T-helper 1 cell treated with Interleukin-12 subunit alpha and Interleukin-12 subunit beta and Interleukin-4 antibody, amounts not matched to agents 30 μg/mL and 1 μg/mL, for 36 hours (primary cell): Measurements from ENCODE around the gene CRISP2.

Source experiments
- H3K27ac Mint-ChIP-seq: one replicate; pipeline ENCODE4 v1.8.0; 2021; ENCODE audit warnings: mild to moderate bottlenecking, mixed read lengths
- H3K27me3 Mint-ChIP-seq: one replicate; pipeline ENCODE4 v1.8.0; 2021; ENCODE audit warnings: low read depth, mixed read lengths
- H3K36me3 Mint-ChIP-seq: one replicate; pipeline ENCODE4 v1.8.0; 2021; ENCODE audit warnings: low read depth, mixed read lengths
- H3K4me1 Mint-ChIP-seq: one replicate; pipeline ENCODE4 v1.8.0; 2021; ENCODE audit warnings: low read depth, mixed read lengths
- H3K4me3 Mint-ChIP-seq: one replicate; pipeline ENCODE4 v1.8.0; 2021; ENCODE audit warnings: mild to moderate bottlenecking, moderate library complexity, mixed read lengths
- H3K9me3 Mint-ChIP-seq: one replicate; pipeline ENCODE4 v1.8.0; 2021; ENCODE audit warnings: mixed read lengths

The CRISP2 gene

DNA sequence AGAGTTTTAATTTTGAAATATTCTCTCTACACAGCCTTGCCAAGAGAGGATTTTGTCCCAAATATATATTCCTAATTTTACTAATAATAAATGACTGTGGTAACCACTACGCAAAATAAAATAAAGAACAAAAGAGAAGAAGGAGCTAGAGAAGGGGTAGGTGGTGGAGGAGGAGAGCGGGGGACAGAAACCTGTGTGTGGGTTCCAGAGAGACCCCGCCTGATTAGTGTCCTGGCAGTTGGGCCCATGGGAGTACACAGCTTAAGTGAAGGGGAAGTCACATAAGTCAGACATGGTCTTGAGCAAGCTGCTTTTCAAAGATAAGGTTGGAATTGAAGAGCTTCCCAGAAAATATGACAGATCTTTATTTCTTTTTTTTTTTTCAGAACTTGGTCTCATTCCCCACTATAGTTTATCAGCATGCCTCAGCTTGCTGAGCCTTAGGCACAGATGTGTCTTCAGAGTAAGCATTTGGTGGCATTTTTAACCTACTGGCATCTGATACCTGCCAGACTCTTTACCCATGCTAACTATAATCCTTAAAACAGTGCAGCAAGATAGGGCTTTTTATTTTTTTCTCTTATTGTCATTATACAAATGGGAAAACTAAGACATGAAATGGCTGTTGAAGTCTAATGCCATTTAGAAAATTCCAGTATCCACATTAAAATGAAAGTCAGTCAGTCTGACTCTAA lies 67.1 kb downstream of the CRISP2 start:
- H3K27me3 Mint-ChIP-seq = peaks cover 5% of the 10 kb centered on the region
- no peaks in the 10 kb centered on the region for H3K4me1 Mint-ChIP-seq
- no peak overlapping the region for H3K27ac Mint-ChIP-seq
- no peak overlapping the region for H3K4me3 Mint-ChIP-seq
- H3K36me3 Mint-ChIP-seq = no peaks in the 10 kb centered on the region
- H3K9me3 Mint-ChIP-seq = no peaks in the 10 kb centered on the region

DNA sequence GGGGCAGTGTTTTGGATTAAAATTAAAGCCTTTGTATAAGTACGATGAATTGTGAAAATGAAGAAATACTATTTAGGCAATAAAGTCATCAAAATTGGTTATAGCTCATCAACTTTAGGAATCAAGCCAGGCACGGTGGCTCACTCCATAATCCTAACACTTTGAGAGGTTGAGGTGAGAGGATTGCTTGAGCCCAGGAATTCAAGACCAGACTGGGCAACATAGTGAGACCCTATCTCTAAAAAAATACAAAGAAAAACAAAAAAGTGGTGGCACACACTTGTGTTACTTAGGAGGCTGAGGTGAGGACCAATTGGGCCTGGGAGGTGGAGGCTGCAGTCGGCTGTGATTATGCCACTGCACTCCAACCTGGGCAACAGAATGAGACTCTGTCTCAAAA lies 68.2 kb downstream of the CRISP2 start:
- no peaks in the 10 kb centered on the region for H3K36me3 Mint-ChIP-seq
- H3K27me3 Mint-ChIP-seq = peaks cover 5% of the 10 kb centered on the region
- no peak overlapping the region for H3K27ac Mint-ChIP-seq
- no peak overlapping the region for H3K4me3 Mint-ChIP-seq
- no peaks in the 10 kb centered on the region for H3K9me3 Mint-ChIP-seq
- H3K4me1 Mint-ChIP-seq = no peaks in the 10 kb centered on the region
